Spleen (tissue), 11 donors: ENCODE results near the gene SLC7A10. TPM values are rescaled to one million over a fixed set of nuclear protein-coding genes. Genes with fewer than 3 reads are reported as not detected.

Source experiments
- DNase-seq: peaks from one replicate; pipeline ENCODE4 v3.0.0-alpha.2; 2020
- H3K27ac ChIP-seq, 8 donors: fragments of 200-600 bp; sonication (generic) in 7 of 8; 1 replicate in 4 of 8; 2 replicates in 4 of 8; pipeline versions ENCODE4 v1.5.0 to v1.8.0; 2016 to 2021; ENCODE audit warnings: inconsistent platforms in 4 of 8, mild to moderate bottlenecking in 4 of 8, moderate library complexity in 1 of 8
- H3K27me3 ChIP-seq, 7 donors: fragments of 200-600 bp; sonication (generic) in 6 of 7; replicated peaks in 1 of 7; 1 replicate in 4 of 7; 2 replicates in 3 of 7; pipeline versions ENCODE4 v1.5.0 to v1.8.0; 2016 to 2021; ENCODE audit warnings: inconsistent platforms in 3 of 7, mild to moderate bottlenecking in 1 of 7
- H3K36me3 ChIP-seq, 6 donors: fragments of 200-600 bp; sonication (generic) in 5 of 6; 1 replicate in 4 of 6; 2 replicates in 2 of 6; pipeline versions ENCODE4 v1.5.0 to v1.8.0; 2016 to 2021; ENCODE audit warnings: inconsistent platforms in 2 of 6
- H3K4me1 ChIP-seq, 6 donors: fragments of 200-600 bp; sonication (generic) in 5 of 6; 1 replicate in 3 of 6; 2 replicates in 3 of 6; pipeline versions ENCODE4 v1.5.0 to v1.8.0; 2016 to 2021; ENCODE audit warnings: inconsistent platforms in 3 of 6
- H3K4me3 ChIP-seq, 8 donors: fragments of 200-600 bp; sonication (generic) in 7 of 8; 1 replicate in 4 of 8; 2 replicates in 4 of 8; pipeline versions ENCODE4 v1.5.0 to v1.8.0; 2016 to 2021; ENCODE audit warnings: inconsistent platforms in 4 of 8, mild to moderate bottlenecking in 4 of 8, moderate library complexity in 2 of 8
- H3K9me3 ChIP-seq, 8 donors: fragments of 200-600 bp; sonication (generic) in 7 of 8; 1 replicate in 4 of 8; 2 replicates in 4 of 8; pipeline versions ENCODE4 v1.5.0 to v1.8.0; 2016 to 2021; ENCODE audit warnings: inconsistent platforms in 4 of 8
- POLR2A ChIP-seq, 3 donors: fragments of 450-650 bp; IDR thresholded peaks; one replicate each; pipeline ENCODE4 v1.5.1; 2017; ENCODE audit warnings: antibody characterized with exemption in 3 of 3, mild to moderate bottlenecking in 1 of 3
- POLR2AphosphoS5 ChIP-seq, 3 donors: sonication (generic); formaldehyde crosslinking; IDR thresholded peaks; one replicate each; pipeline ENCODE4 v1.5.1; 2017; ENCODE audit warnings: antibody characterized with exemption in 3 of 3
- WGBS, 5 donors: extraction: QIAGEN DNeasy Blood & Tissue Kit in 3 of 5; methylation state at CpG; one replicate each; pipeline versions ENCODE4 v1.1.5 to v1.1.7; 2013 to 2018; 5-methylcytosine and 5-hydroxymethylcytosine counted together
- intact Hi-C: fragments of 100-400 bp; cut with DNase I; formaldehyde crosslinking; loops from one replicate; pipeline ENCODE4 v1.15.0; 2023; ENCODE audit warnings: low total_unique reads
- polyA plus RNA-seq, 3 donors: library from polyadenylated mRNA; stranded (reverse); fragments of 200-250 nt; gene quantifications; one replicate each; pipeline ENCODE4 v1.2.1, GENCODE V29; 2013
- total RNA-seq, 7 donors: library from RNA; depleted of rRNA in 3 of 7; stranded (reverse); fragments of >200 nt in 3 of 7; fragmentation: NEBNext Ultra II Directional in 4 of 7; extraction: Animal tissue kit (Norgen Biotek cat#: 25700) in 4 of 7; gene quantifications; one replicate each; pipeline versions ENCODE4 v1.1.0 to v1.2.1, GENCODE V29; 2016 to 2021
- TF ChIP-seq, protein P1 (sequence below), 11 experiments: fragments of 200-600 bp in 7 of 11; fragments of 450-650 bp in 4 of 11; sonication (generic) in 4 of 11; IDR thresholded peaks in 8 of 11; conservative IDR thresholded peaks in 3 of 11; 1 replicate in 7 of 11; 2 replicates in 4 of 11; pipeline versions ENCODE4 v1.4.0 to v1.8.0; 2016 to 2021; ENCODE audit warnings: antibody characterized with exemption in 11 of 11, inconsistent platforms in 4 of 11, mild to moderate bottlenecking in 1 of 11
- donor health status: healthy with polysubstance abuse.
- donor health status: DM: no; HTN: no; CAD: no; lungs with moderate emphysema.
- donor health status: DM: no; HTN: no; CAD: no.
- donor health status: Bipolar disorder and iron deficiency.
- donor health status: healthy.
- donor health status: DM: no; HTN: no; CAD: no.
- donor health status: DM: yes; HTN: yes; CAD: no.

SLC7A10 gene
- total and polyA plus RNA-seq, 10 donors: 0.06 to 0.37 (median 0.19) TPM; not detected in 6

DNA sequence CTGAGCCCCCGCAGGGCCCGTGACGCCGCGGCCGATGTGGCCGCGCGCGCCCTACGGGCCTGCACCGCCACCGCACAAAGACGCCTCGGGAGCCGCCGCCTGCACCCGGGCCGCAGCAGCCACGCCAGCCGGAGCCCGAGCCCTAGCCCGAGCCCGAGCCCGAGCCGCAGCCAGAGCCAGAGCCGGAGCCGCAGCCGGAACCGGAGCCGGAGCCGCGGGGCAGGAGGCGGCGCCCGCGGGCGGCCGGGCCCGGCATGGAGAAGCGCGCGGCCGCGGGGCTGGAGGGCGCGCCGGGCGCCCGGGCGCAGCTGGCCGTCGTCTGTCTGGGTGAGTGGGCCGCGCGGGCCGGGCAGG lies 31.1 kb downstream of the SLC7A10 start:
- TF ChIP-seq, protein P1, sequence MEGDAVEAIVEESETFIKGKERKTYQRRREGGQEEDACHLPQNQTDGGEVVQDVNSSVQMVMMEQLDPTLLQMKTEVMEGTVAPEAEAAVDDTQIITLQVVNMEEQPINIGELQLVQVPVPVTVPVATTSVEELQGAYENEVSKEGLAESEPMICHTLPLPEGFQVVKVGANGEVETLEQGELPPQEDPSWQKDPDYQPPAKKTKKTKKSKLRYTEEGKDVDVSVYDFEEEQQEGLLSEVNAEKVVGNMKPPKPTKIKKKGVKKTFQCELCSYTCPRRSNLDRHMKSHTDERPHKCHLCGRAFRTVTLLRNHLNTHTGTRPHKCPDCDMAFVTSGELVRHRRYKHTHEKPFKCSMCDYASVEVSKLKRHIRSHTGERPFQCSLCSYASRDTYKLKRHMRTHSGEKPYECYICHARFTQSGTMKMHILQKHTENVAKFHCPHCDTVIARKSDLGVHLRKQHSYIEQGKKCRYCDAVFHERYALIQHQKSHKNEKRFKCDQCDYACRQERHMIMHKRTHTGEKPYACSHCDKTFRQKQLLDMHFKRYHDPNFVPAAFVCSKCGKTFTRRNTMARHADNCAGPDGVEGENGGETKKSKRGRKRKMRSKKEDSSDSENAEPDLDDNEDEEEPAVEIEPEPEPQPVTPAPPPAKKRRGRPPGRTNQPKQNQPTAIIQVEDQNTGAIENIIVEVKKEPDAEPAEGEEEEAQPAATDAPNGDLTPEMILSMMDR (IDR thresholded peaks at IDR 0.05 in 8 of 11, conservative IDR thresholded peaks at IDR 0.05 in 3 of 11): no peak
- TF ChIP-seq POLR2A (IDR thresholded peaks at IDR 0.05) (no peak), POLR2AphosphoS5 (IDR thresholded peaks at IDR 0.05) (no peak)
- Histone ChIP-seq H3K4me1 (peaks cover 0 to 37% (median 17%) of the 10 kb centered on the region in 6 donors), H3K36me3 (peaks cover 0 to 12% (median 0%) of the 10 kb centered on the region in 6 donors), H3K27me3 (peaks cover 0 to 61% (median 18%) of the 10 kb centered on the region in 7 donors), H3K27ac (peak overlapping the region in 4 of 8 donors; percentile 52 to 71 (median 65)), H3K4me3 (peak overlapping the region; percentile 28 to 76 (median 50)), H3K9me3 (no peaks in the 10 kb centered on the region)
- intact Hi-C loops: no loop called here
- no peak for DNase-seq
- WGBS, 5 donors: 0 to 2% (median 1%) methylated on average over 11 to 57 of the region's 57 CpGs; no CpG with 5 or more reads in 1 of the 5 donors

DNA sequence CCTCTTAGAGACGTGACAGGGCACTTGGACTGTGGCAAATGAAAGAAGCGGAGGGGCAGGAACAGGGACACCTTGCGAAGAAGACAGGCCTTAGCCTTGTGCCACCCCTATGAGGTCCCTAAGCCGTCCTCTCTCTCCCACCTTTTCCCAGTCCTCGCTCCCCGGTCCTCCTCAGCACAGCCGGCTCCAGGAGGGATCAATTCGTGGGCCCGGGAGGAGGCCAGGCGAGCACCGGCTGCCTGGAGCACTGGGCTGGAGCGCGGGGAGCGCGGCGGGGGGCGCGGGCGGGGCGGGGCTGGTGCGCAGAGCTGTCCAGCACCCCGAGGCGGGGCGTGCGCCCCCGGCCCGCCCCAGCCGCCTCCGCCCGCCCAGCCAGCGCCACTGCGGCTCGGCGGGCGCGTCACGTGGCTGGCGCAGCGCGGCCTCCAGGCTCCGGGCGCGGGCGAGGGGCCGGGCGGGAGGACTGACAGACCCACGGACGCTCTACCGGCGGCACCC lies 31.7 kb downstream of the SLC7A10 start, which contains the start of gene LRP3:
LRP3 (plus strand) TSS at position 466 of the 498 bp plus-strand sequence. CDS start 456 bp downstream, outside the sequence.
- 6 to 22% (median 11%) methylated on average over 5 to 50 of the region's 50 CpGs for WGBS, 5 donors
- H3K27me3 ChIP-seq: peaks cover 0 to 61% (median 18%) of the 10 kb centered on the region in 7 donors
- H3K4me1 ChIP-seq: peaks cover 0 to 31% (median 16%) of the 10 kb centered on the region in 6 donors
- TF ChIP-seq POLR2AphosphoS5 (IDR thresholded peaks at IDR 0.05) (no peak), POLR2A (IDR thresholded peaks at IDR 0.05) (no peak)
- peaks cover 0 to 12% (median 0%) of the 10 kb centered on the region in 6 donors for H3K36me3 ChIP-seq
- intact Hi-C loops: no loop called here
- DNase-seq: peak; percentile 79
- H3K27ac ChIP-seq: peak within 1 kb of the TSS in 5 of 8 donors; percentile 26 to 71 (median 64)
- peak within 1 kb of the TSS; percentile 28 to 76 (median 50) for H3K4me3 ChIP-seq
- H3K9me3 ChIP-seq: no peaks in the 10 kb centered on the region

DNA sequence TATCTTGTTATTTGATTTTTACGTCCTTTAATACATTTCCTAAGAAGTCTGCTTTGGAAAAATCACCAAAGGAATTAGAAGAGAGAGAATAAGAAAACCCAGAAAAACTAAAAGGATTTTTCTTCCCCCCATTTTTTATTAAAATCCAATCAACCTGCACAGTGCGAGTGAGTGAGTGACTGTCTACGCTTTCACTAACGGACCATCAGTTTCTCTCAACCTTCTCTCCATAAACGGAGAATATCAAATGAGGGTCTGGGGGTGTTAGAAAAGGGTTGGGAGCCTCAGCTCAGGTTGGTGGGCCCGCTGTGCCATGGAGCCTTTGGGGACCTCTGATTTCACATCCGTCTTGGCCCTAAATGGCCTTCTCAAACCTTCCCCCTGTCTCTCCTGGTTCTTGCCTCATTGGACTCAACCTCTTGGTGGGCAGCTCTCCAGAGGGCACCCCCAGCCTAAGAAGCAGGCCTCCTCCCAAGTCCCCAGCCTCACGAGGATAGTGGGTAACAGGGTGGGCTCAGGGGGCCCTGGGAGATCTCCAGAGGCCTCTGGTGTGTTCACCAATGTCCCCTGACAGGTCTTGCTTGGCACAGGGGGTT lies 32.3 kb downstream of the SLC7A10 start:
- peak overlapping the region in 4 of 8 donors; percentile 14 to 76 (median 40) for H3K4me3 ChIP-seq
- peaks cover 0 to 61% (median 18%) of the 10 kb centered on the region in 7 donors for H3K27me3 ChIP-seq
- 85 to 88% (median 87%) methylated on average over 7 to 8 of the region's 8 CpGs for WGBS, 5 donors
- no peak overlapping the region for H3K27ac ChIP-seq
- intact Hi-C loops: no loop called here
- H3K4me1 ChIP-seq: peaks cover 0 to 30% (median 16%) of the 10 kb centered on the region in 6 donors
- no peak for DNase-seq
- H3K9me3 ChIP-seq: no peaks in the 10 kb centered on the region
- peaks cover 0 to 8% (median 0%) of the 10 kb centered on the region in 6 donors for H3K36me3 ChIP-seq
- TF ChIP-seq POLR2A (IDR thresholded peaks at IDR 0.05): no peak
- TF ChIP-seq, protein P1 (IDR thresholded peaks at IDR 0.05 in 8 of 11, conservative IDR thresholded peaks at IDR 0.05 in 3 of 11): no peak
- TF ChIP-seq POLR2AphosphoS5 (IDR thresholded peaks at IDR 0.05): no peak

DNA sequence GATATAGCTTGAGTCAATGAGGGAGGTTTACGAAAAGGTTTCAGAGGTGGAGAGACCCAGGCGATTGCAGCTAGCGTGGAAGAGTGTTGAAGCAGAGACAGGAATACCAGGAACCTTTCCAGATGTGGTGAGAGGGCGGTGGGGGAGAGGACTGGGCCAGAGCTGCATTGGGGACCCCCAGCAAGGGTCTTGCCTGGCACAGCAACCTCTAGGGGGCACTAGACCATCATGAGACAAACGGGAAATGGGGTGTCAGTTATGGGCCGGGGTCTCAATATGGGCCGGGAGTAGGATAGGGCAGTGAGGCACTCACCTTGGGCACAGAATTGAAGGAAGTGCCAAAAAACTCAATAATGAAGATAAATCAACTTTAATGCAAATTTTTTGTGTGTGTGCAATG lies 33.6 kb downstream of the SLC7A10 start:
- peak; percentile 38 for DNase-seq
- Histone ChIP-seq H3K27ac (no peak overlapping the region), H3K36me3 (no peaks in the 10 kb centered on the region), H3K27me3 (peaks cover 0 to 61% (median 18%) of the 10 kb centered on the region in 7 donors), H3K4me1 (peaks cover 0 to 40% (median 17%) of the 10 kb centered on the region in 6 donors), H3K9me3 (no peaks in the 10 kb centered on the region), H3K4me3 (no peak overlapping the region)
- TF ChIP-seq, protein P1 (IDR thresholded peaks at IDR 0.05 in 8 of 11, conservative IDR thresholded peaks at IDR 0.05 in 3 of 11): peak in 1 of 11 experiments; percentile 12
- TF ChIP-seq POLR2AphosphoS5 (IDR thresholded peaks at IDR 0.05) (no peak), POLR2A (IDR thresholded peaks at IDR 0.05) (no peak)
- 64 to 82% (median 69%) methylated on average over 7 of the region's 7 CpGs for whole genome bisulfite sequencing, 5 donors
- intact Hi-C loops: no loop called here
